ENCODE data around the gene CDH13.

DNA sequence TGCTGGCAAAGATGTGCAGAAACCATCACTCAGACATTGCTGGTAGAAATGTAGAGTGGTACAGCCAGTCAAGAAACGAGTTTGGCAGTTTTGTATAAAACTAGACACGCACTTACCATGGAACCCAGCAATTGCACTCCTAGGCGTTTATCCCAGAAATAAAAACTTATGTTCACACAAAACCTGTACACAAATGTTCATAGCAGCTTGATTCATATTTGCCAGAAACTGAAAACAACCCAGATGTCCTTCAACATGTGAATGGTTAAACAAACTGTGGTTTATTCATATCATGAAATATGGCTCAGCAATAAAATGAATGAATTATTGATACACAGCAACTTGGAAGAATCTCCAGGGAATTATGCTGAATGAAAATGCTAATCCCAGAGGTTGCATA lies 570.0 kb downstream of the CDH13 start:
- TF ChIP-seq, protein P1, sequence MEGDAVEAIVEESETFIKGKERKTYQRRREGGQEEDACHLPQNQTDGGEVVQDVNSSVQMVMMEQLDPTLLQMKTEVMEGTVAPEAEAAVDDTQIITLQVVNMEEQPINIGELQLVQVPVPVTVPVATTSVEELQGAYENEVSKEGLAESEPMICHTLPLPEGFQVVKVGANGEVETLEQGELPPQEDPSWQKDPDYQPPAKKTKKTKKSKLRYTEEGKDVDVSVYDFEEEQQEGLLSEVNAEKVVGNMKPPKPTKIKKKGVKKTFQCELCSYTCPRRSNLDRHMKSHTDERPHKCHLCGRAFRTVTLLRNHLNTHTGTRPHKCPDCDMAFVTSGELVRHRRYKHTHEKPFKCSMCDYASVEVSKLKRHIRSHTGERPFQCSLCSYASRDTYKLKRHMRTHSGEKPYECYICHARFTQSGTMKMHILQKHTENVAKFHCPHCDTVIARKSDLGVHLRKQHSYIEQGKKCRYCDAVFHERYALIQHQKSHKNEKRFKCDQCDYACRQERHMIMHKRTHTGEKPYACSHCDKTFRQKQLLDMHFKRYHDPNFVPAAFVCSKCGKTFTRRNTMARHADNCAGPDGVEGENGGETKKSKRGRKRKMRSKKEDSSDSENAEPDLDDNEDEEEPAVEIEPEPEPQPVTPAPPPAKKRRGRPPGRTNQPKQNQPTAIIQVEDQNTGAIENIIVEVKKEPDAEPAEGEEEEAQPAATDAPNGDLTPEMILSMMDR (conservative IDR thresholded peaks at IDR 0.05 in 1 of 2, IDR thresholded peaks at IDR 0.05 in 1 of 2; ENCODE audit: low read depth in 1 of 2, low read length in 2 of 2), result no peak
- TF ChIP-seq EZH2 (IDR thresholded peaks at IDR 0.05; ENCODE audit: low read length, missing control alignments), result no peak

Data from fibroblast of lung (primary cell).